ES-I3 (cell line): Measurements from ENCODE around the gene AGPAT3.

Experiments
- H3K36me3 ChIP-seq: 2 replicates; pipeline ENCODE4 v1.6.1; 2013; ENCODE audit warnings: mild to moderate bottlenecking, low read length, control low read depth, moderate library complexity; ENCODE audit not compliant: insufficient read depth
- H3K4me1 ChIP-seq: 2 replicates; pipeline ENCODE4 v1.6.1; 2013; ENCODE audit warnings: mild to moderate bottlenecking, control low read depth, low read length; ENCODE audit not compliant: insufficient read depth
- H3K9ac ChIP-seq: 2 replicates; pipeline ENCODE4 v1.6.1; 2013; ENCODE audit warnings: low read depth, mild to moderate bottlenecking, low read length, moderate library complexity
- H3K9me3 ChIP-seq: 2 replicates; pipeline ENCODE4 v1.6.1; 2013; ENCODE audit warnings: mild to moderate bottlenecking, low read length, moderate library complexity; ENCODE audit not compliant: control insufficient read depth, insufficient read depth

The AGPAT3 gene

GRCh38 chr21:44029460-44030087, 164.6 kb downstream of the AGPAT3 start:
- H3K9me3 ChIP-seq, result no peaks in the 10 kb centered on the region
- H3K9ac ChIP-seq, result no peak overlapping the region
- H3K4me1 ChIP-seq, result peaks cover 18% of the 10 kb centered on the region
- no peaks in the 10 kb centered on the region for H3K36me3 ChIP-seq

DNA sequence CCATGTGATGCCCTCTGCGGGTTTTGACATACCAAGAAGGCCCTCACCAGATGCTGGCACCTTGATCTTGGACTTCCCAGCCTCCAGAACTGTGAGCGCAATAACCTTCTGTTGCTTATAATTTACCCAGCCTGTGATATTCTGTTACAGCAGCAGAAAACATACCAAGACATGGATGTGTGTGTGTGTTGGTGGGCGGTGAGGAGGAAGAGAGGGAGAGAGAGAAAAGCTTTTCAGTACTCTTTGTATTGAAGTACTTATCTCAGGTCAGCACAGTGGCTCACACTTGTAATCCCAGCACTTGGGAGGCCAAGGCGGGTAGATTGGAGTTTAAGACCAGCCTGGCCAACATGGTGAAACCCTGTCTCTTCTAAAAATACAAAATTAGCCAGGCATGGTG, 170.2 kb downstream of the AGPAT3 start:
- H3K9ac ChIP-seq, result no peak overlapping the region
- H3K9me3 ChIP-seq, result no peaks in the 10 kb centered on the region
- peaks cover 11% of the 10 kb centered on the region for H3K36me3 ChIP-seq
- H3K4me1 ChIP-seq, result no peaks in the 10 kb centered on the region
